ENCODE measurements around the gene ZNF335. TPM values are rescaled to one million over a fixed set of nuclear protein-coding genes. Genes with fewer than 3 reads are reported as not detected.

The ZNF335 gene
- total and polyA plus RNA-seq, 2 of the 8 experiments (the other 6 are each of a cell fraction or from before 2014, with no cell fraction given): 12.4 to 14.6 TPM

DNA sequence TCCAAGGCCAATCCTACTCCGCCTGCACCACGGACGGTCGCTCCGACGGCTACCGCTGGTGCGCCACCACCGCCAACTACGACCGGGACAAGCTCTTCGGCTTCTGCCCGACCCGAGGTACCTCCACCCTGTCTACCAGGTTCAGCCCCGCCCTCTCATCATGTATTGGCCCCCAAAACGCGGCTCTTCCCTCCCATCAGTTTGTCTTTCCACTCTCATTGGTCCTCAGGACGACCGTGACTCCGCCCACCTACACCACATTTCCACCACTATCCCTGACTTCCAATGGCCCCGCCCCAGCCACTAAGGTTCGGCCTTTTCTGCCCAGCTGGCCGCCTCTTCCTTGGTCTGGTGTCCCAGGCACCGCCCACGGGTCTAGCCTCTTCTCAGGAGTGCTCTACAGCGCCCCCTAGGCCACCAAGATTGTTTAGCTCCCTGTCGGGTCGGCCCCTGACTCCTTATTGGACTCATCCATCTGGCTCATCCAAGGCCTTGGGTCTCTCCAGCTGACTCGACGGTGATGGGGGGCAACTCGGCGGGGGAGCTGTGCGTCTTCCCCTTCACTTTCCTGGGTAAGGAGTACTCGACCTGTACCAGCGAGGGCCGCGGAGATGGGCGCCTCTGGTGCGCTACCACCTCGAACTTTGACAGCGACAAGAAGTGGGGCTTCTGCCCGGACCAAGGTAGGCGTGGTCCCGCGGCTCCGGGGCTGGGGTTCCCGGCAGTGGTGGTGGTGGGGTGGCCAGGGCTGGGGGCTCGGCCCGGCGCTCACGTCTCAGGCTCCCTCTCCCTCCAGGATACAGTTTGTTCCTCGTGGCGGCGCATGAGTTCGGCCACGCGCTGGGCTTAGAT is 39.9 kb upstream of the ZNF335 start (continued):
- TF ChIP-seq POLR2AphosphoS5 (IDR thresholded peaks at IDR 0.05; ENCODE audit: low read depth, low read length) (peak; percentile 42; the same call in 1 of the 2 replicates), CHD1 (IDR thresholded peaks at IDR 0.05; ENCODE audit: low read depth, low read length) (peak; percentile 79)

Measured in H1 (cell line).